Trophoblast cell (in vitro differentiated cells and primary cell): Measurements from ENCODE around the gene SRL.

Experiments
- DNase-seq, 2 donors: peaks; one replicate each; pipeline ENCODE4 v3.0.0-alpha.2; 2016
- H2AFZ ChIP-seq: 2 replicates; pipeline ENCODE4 v1.6.1; 2013; ENCODE audit warnings: low read length, moderate library complexity, mild to moderate bottlenecking; ENCODE audit not compliant: insufficient read depth, poor library complexity
- H2AK5ac ChIP-seq: 2 replicates; pipeline ENCODE4 v1.6.1; 2013; ENCODE audit warnings: mild to moderate bottlenecking, low read length
- H2BK120ac ChIP-seq: 2 replicates; pipeline ENCODE4 v1.6.1; 2013; ENCODE audit warnings: low read length, mild to moderate bottlenecking, moderate library complexity; ENCODE audit not compliant: insufficient read depth, poor library complexity
- H2BK12ac ChIP-seq: 2 replicates; pipeline ENCODE4 v1.6.1; 2013; ENCODE audit warnings: mild to moderate bottlenecking, low read length, moderate library complexity
- H2BK5ac ChIP-seq: 2 replicates; pipeline ENCODE4 v1.6.1; 2013; ENCODE audit warnings: low read length, low read depth, moderate library complexity, mild to moderate bottlenecking; ENCODE audit not compliant: poor library complexity
- H3K14ac ChIP-seq: 2 replicates; pipeline ENCODE4 v1.6.1; 2013; ENCODE audit warnings: mild to moderate bottlenecking, low read length
- H3K18ac ChIP-seq: 2 replicates; pipeline ENCODE4 v1.6.1; 2013; ENCODE audit warnings: mild to moderate bottlenecking, low read length
- H3K23ac ChIP-seq: 2 replicates; pipeline ENCODE4 v1.6.1; 2013; ENCODE audit warnings: low read length
- H3K27ac ChIP-seq: 2 replicates; pipeline ENCODE4 v1.5.1; 2013; ENCODE audit warnings: low read depth, mild to moderate bottlenecking, inconsistent platforms, low read length, moderate library complexity
- H3K27me3 ChIP-seq: 2 replicates; pipeline ENCODE4 v1.6.1; 2013; ENCODE audit warnings: inconsistent platforms, mild to moderate bottlenecking, low read length, moderate library complexity; ENCODE audit not compliant: insufficient read depth
- H3K36me3 ChIP-seq, 2 experiments: 1 replicate in 1 of 2; 2 replicates in 1 of 2; pipeline ENCODE4 v1.6.1; 2013; ENCODE audit warnings: low read length in 2 of 2, mild to moderate bottlenecking in 2 of 2, moderate library complexity in 1 of 2; ENCODE audit not compliant: insufficient read depth in 2 of 2, control insufficient read depth in 1 of 2
- H3K4ac ChIP-seq: 2 replicates; pipeline ENCODE4 v1.6.1; 2013; ENCODE audit warnings: low read depth, mild to moderate bottlenecking, low read length, moderate library complexity
- H3K4me1 ChIP-seq, 2 experiments: 1 replicate in 1 of 2; 2 replicates in 1 of 2; pipeline ENCODE4 v1.6.1; 2013; ENCODE audit warnings: low read length in 2 of 2, mild to moderate bottlenecking in 2 of 2, moderate library complexity in 1 of 2; ENCODE audit not compliant: insufficient read depth in 2 of 2, control insufficient read depth in 1 of 2
- H3K4me2 ChIP-seq: 2 replicates; pipeline ENCODE4 v1.6.1; 2013; ENCODE audit warnings: inconsistent platforms, mild to moderate bottlenecking, low read length, moderate library complexity
- H3K4me3 ChIP-seq: 2 replicates; pipeline ENCODE4 v1.5.1; 2013; ENCODE audit warnings: mild to moderate bottlenecking, low read depth, low read length, inconsistent platforms
- H3K79me1 ChIP-seq: one replicate; pipeline ENCODE4 v1.6.1; 2013; ENCODE audit warnings: low read length
- H3K79me2 ChIP-seq: 2 replicates; pipeline ENCODE4 v1.6.1; 2013; ENCODE audit warnings: low read length, mild to moderate bottlenecking; ENCODE audit not compliant: control insufficient read depth, insufficient read depth, poor library complexity
- H3K9ac ChIP-seq: 2 replicates; pipeline ENCODE4 v1.6.1; 2013; ENCODE audit warnings: mild to moderate bottlenecking, low read length
- H3K9me3 ChIP-seq: 2 replicates; pipeline ENCODE4 v1.6.1; 2013; ENCODE audit warnings: low read depth, mild to moderate bottlenecking, control low read depth, inconsistent platforms, low read length; ENCODE audit not compliant: insufficient read depth
- H4K12ac ChIP-seq: 2 replicates; pipeline ENCODE4 v1.6.1; 2013; ENCODE audit warnings: low read depth, mild to moderate bottlenecking, low read length, moderate library complexity
- H4K8ac ChIP-seq: 2 replicates; pipeline ENCODE4 v1.6.1; 2013; ENCODE audit warnings: low read depth, mild to moderate bottlenecking, low read length, moderate library complexity
- H4K91ac ChIP-seq: one replicate; pipeline ENCODE4 v1.6.1; 2013; ENCODE audit warnings: low read depth, mild to moderate bottlenecking, low read length, moderate library complexity
- WGBS: extraction: QIAGEN DNeasy Blood & Tissue Kit; methylation state at CpG from one replicate; pipeline ENCODE4 v1.1.7; 2013; ENCODE audit warnings: missing lambda C conversion rate; ENCODE audit not compliant: insufficient read length, insufficient coverage; ENCODE audit errors: extremely low coverage; 5-methylcytosine and 5-hydroxymethylcytosine counted together

Gene SRL

DNA sequence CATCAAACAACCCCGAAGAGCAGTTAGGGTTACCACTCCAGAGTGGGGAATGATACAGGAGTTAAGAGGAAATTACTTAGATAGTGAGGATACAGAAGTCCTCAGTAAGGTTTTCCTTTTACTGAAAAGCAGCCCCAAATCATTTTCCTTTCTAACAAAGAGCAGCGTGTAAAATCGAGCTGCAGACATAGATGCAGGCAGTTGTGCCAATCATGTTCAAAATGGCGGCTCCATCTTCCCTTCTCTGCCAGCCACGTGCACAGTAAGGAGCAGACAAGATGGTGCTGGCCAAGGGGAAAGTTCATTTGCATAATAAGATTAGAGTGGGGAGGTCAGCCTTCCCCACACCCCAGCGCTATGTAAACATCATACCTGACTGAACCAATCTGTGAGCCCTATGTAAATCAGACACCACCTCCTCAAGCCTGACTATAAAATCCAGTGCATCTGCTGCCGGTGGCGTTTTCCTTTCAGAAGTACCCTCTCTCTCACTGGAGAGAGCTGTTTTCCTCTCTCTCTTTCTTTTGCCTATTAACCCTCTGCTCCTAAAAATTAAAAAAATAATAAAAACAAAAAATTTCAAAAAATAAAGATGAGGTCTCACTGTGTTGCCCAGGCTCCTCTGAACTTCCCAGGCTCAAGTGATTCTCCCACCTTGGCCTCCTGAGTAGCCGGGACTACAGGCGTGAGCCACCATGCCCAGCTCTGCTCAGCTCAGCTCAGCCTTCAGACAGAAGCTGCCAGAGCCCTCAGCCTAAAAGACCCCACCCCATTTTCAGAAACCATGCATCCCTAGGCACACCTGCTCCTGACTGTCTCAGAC is 2.6 kb upstream of the SRL start:
- WGBS = no CpG with 5 or more reads among the region's 10 CpGs
- H3K4ac ChIP-seq = no peak overlapping the region
- H2BK5ac ChIP-seq = no peak overlapping the region
- H3K27ac ChIP-seq = no peak overlapping the region
- H3K79me1 ChIP-seq = no peaks in the 10 kb centered on the region
- H3K14ac ChIP-seq = no peak overlapping the region
- no peak overlapping the region for H2AK5ac ChIP-seq
- H3K4me2 ChIP-seq = no peak overlapping the region
- H3K9ac ChIP-seq = no peak overlapping the region
- H3K36me3 ChIP-seq = no peaks in the 10 kb centered on the region
- no peak overlapping the region for H4K8ac ChIP-seq
- no peak overlapping the region for H2AFZ ChIP-seq
- H2BK12ac ChIP-seq = no peak overlapping the region
- H3K4me1 ChIP-seq = peaks cover 0 to 2% of the 10 kb centered on the region in 2 experiments
- no peak overlapping the region for H3K4me3 ChIP-seq
- H3K9me3 ChIP-seq = no peaks in the 10 kb centered on the region
- DNase-seq = peak in 1 of 2 donors; percentile 25
- H2BK120ac ChIP-seq = no peak overlapping the region
- no peak overlapping the region for H4K91ac ChIP-seq
- no peak overlapping the region for H3K23ac ChIP-seq
- H3K27me3 ChIP-seq = no peaks in the 10 kb centered on the region
- no peaks in the 10 kb centered on the region for H3K79me2 ChIP-seq
- no peak overlapping the region for H4K12ac ChIP-seq
- H3K18ac ChIP-seq = no peak overlapping the region

DNA sequence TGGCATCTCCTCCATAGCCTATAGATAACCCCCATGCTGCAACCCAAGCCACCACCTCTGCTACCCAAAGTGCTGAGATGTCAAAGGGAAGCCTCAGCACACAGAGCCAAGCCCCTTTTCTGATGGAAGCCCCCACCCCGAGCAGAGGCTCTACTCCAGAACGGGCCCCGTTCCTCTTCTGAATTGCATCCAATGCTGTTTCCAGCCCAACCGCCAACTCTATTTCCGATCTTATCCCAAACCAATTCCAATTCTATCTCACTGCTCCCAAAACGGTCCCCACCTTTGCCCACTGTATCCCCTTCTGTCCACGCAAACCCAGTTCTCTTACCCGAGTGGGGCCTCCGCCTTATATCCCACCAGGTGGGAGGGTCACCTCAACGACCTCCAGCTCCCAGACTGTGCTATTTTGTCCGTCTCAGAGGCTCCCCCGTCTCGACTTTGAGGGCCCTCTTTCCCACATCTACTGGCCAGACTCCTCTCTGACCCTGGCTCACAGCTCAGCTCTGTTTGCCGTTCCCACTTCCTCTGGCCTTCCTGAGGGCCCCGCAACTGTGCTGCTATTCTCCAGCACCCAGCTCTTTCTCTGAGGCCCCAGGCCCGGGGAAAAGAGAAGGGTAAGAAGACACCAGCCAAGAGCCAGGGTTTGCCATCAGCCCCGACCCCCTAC is 487 bp downstream of the SRL start:
- Histone ChIP-seq H2BK5ac (no peak overlapping the region), H3K18ac (no peak overlapping the region), H3K4me1 (peaks cover 0 to 2% of the 10 kb centered on the region in 2 experiments), H4K12ac (no peak overlapping the region), H3K27ac (no peak overlapping the region), H2AK5ac (no peak overlapping the region), H3K9ac (no peak overlapping the region), H4K8ac (no peak overlapping the region), H3K4ac (no peak overlapping the region), H3K4me3 (no peak overlapping the region), H3K79me2 (no peaks in the 10 kb centered on the region), H3K79me1 (no peaks in the 10 kb centered on the region), H3K36me3 (no peaks in the 10 kb centered on the region), H2BK120ac (no peak overlapping the region), H3K27me3 (no peaks in the 10 kb centered on the region), H3K4me2 (no peak overlapping the region), H4K91ac (no peak overlapping the region), H2BK12ac (no peak overlapping the region), H2AFZ (no peak overlapping the region), H3K23ac (no peak overlapping the region), H3K9me3 (no peaks in the 10 kb centered on the region), H3K14ac (no peak overlapping the region)
- 100% methylated on average over 3 of the region's 17 CpGs for WGBS
- no peak for DNase-seq

DNA sequence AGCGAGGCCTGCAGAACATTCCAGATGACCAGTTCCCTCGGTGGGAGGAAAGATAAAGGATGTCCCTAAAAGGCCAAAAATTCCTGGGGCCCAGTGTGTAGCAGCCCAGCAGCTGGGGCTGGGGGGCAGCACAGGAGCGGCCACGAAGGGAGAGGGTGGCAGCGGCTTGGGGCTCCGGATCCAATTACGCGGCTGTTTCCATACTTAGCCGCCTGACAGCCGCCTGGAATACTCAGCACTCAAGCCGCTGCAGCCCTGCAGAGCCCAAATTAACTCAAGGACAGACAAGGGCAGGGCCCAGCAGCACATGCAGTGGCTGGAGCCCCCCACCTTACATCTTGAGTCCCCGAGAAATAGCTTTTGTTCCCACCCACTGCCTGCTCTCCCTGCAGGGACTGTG is 1.3 kb downstream of the SRL start:
- no peak overlapping the region for H3K4ac ChIP-seq
- H3K18ac ChIP-seq = no peak overlapping the region
- H4K8ac ChIP-seq = no peak overlapping the region
- H3K27me3 ChIP-seq = no peaks in the 10 kb centered on the region
- no peak overlapping the region for H4K12ac ChIP-seq
- no peaks in the 10 kb centered on the region for H3K9me3 ChIP-seq
- no peak overlapping the region for H2BK120ac ChIP-seq
- H3K4me2 ChIP-seq = no peak overlapping the region
- H4K91ac ChIP-seq = no peak overlapping the region
- no peak overlapping the region for H3K14ac ChIP-seq
- no peak overlapping the region for H2AFZ ChIP-seq
- no peak overlapping the region for H3K27ac ChIP-seq
- H3K79me1 ChIP-seq = no peaks in the 10 kb centered on the region
- peaks cover 0 to 2% of the 10 kb centered on the region in 2 experiments for H3K4me1 ChIP-seq
- H3K79me2 ChIP-seq = no peaks in the 10 kb centered on the region
- H2BK5ac ChIP-seq = no peak overlapping the region
- H3K23ac ChIP-seq = no peak overlapping the region
- no CpG with 5 or more reads among the region's 12 CpGs for WGBS
- H2AK5ac ChIP-seq = no peak overlapping the region
- H3K9ac ChIP-seq = no peak overlapping the region
- no peaks in the 10 kb centered on the region for H3K36me3 ChIP-seq
- H2BK12ac ChIP-seq = no peak overlapping the region
- no peak for DNase-seq
- H3K4me3 ChIP-seq = no peak overlapping the region

GRCh38 chr16:4239682-4240175 is 2.2 kb downstream of the SRL start:
- no peak overlapping the region for H3K18ac ChIP-seq
- WGBS = no CpG with 5 or more reads among the region's 19 CpGs
- no peak overlapping the region for H3K23ac ChIP-seq
- no peak overlapping the region for H3K4me3 ChIP-seq
- no peak overlapping the region for H2AK5ac ChIP-seq
- H3K9ac ChIP-seq = no peak overlapping the region
- H2BK12ac ChIP-seq = no peak overlapping the region
- no peak overlapping the region for H3K14ac ChIP-seq
- no peaks in the 10 kb centered on the region for H3K9me3 ChIP-seq
- no peak overlapping the region for H2BK120ac ChIP-seq
- no peaks in the 10 kb centered on the region for H3K79me1 ChIP-seq
- no peak overlapping the region for H3K4me2 ChIP-seq
- no peak overlapping the region for H4K12ac ChIP-seq
- no peak overlapping the region for H3K27ac ChIP-seq
- H3K4ac ChIP-seq = no peak overlapping the region
- H2BK5ac ChIP-seq = no peak overlapping the region
- H4K8ac ChIP-seq = no peak overlapping the region
- no peaks in the 10 kb centered on the region for H3K36me3 ChIP-seq
- H3K27me3 ChIP-seq = no peaks in the 10 kb centered on the region
- no peaks in the 10 kb centered on the region for H3K79me2 ChIP-seq
- no peaks in the 10 kb centered on the region for H3K4me1 ChIP-seq
- no peak overlapping the region for H4K91ac ChIP-seq
- no peak overlapping the region for H2AFZ ChIP-seq
- DNase-seq = no peak
